GM21526 (cell line): ENCODE results near the gene MGARP.
A peak's percentile ranks its signal among the peaks of the same experiment; 100 is the strongest.
"Not testable (repeated sequence)": the region's sequence is repeated elsewhere in the genome, so short reads cannot be mapped to it uniquely, and the experiment has no call there.

Experiments used
- ATAC-seq: cut with Tn5 transposase; IDR thresholded peaks from one replicate; pipeline ENCODE4 v1.9.1; 2021; ENCODE audit warnings: moderate library complexity; ENCODE audit not compliant: unreplicated experiment, low FRiP score

MGARP gene

GRCh38 chr4:139297001-139297410 is 17.0 kb upstream of the MGARP start:
- ATAC-seq, result no peak

- peak; percentile 1 for ATAC-seq
Measured at GRCh38 chr4:139295942-139296299, 15.9 kb upstream of the MGARP start.

GRCh38 chr4:139295206-139295941 is 15.3 kb upstream of the MGARP start:
- ATAC-seq, result peak; percentile 96

- no peak for ATAC-seq
Measured at GRCh38 chr4:139286186-139286698, 6.2 kb upstream of the MGARP start.

GRCh38 chr4:139282721-139283075 is 2.7 kb upstream of the MGARP start:
- no peak for ATAC-seq

GRCh38 chr4:139282065-139282720 is 2.2 kb upstream of the MGARP start:
- ATAC-seq, result no peak

- ATAC-seq, result no peak
Measured at GRCh38 chr4:139278912-139279759, 889 bp downstream of the MGARP start.

GRCh38 chr4:139278485-139278884 is 1.5 kb downstream of the MGARP start:
- no peak for ATAC-seq

- ATAC-seq, result no peak
Measured at GRCh38 chr4:139275281-139275735, 4.7 kb downstream of the MGARP start.

GRCh38 chr4:139274790-139275189 is 5.2 kb downstream of the MGARP start:
- no peak for ATAC-seq

GRCh38 chr4:139273835-139274234 is 6.2 kb downstream of the MGARP start:
- no peak for ATAC-seq

- ATAC-seq, result no peak
Measured at GRCh38 chr4:139267301-139267700, 12.7 kb downstream of the MGARP start.

- peak; percentile 99 for ATAC-seq
Measured at GRCh38 chr4:139266583-139267257, 13.3 kb downstream of the MGARP start.

- ATAC-seq, result no peak
Measured at GRCh38 chr4:139266208-139266582, 13.8 kb downstream of the MGARP start.

GRCh38 chr4:139265654-139266053 is 14.4 kb downstream of the MGARP start:
- no peak for ATAC-seq

GRCh38 chr4:139256349-139256748 is 23.7 kb downstream of the MGARP start:
- ATAC-seq, result no peak

- ATAC-seq, result not testable (repeated sequence)
Measured at GRCh38 chr4:139255581-139255980, 24.4 kb downstream of the MGARP start.

- no peak for ATAC-seq
Measured at GRCh38 chr4:139253713-139254112, 26.3 kb downstream of the MGARP start.

GRCh38 chr4:139253046-139253445 is 27.0 kb downstream of the MGARP start:
- no peak for ATAC-seq

- no peak for ATAC-seq
Measured at GRCh38 chr4:139247700-139248238, 32.3 kb downstream of the MGARP start.
